CD14-positive monocyte (primary cell): Measurements from ENCODE around the gene PPM1F. TPM values are rescaled to one million over a fixed set of nuclear protein-coding genes. Genes with fewer than 3 reads are reported as not detected.

ENCODE experiments used
- DNase-seq, 3 donors: peaks; one replicate each; pipeline ENCODE4 v3.0.0-alpha.2; 2011 to 2022
- H2AFZ ChIP-seq: 2 replicates; pipeline ENCODE4 v1.6.0; 2012; ENCODE audit warnings: mild to moderate bottlenecking, low read depth, low read length, inconsistent platforms; ENCODE audit not compliant: insufficient read depth, poor library complexity, severe bottlenecking
- H3K27ac ChIP-seq, 2 donors: 1 replicate in 1 of 2; 2 replicates in 1 of 2; pipeline ENCODE4 v1.5.1; 2012 to 2013; ENCODE audit warnings: low read length in 2 of 2, control low read depth in 1 of 2, inconsistent platforms in 1 of 2, low read depth in 1 of 2, mild to moderate bottlenecking in 1 of 2
- H3K27me3 ChIP-seq, 2 donors: one replicate each; pipeline versions ENCODE4 v1.6.0 to v1.6.1; 2011 to 2013; ENCODE audit warnings: low read length in 2 of 2; ENCODE audit not compliant: control insufficient read depth in 2 of 2, insufficient read depth in 2 of 2
- H3K36me3 ChIP-seq, 2 donors: replicated peaks in 1 of 2; 1 replicate in 1 of 2; 2 replicates in 1 of 2; pipeline versions ENCODE4 v1.5.1 to v1.6.1; 2012 to 2013; ENCODE audit warnings: low read length in 2 of 2, control low read depth in 1 of 2, inconsistent platforms in 1 of 2, mild to moderate bottlenecking in 1 of 2; ENCODE audit not compliant: insufficient read depth in 2 of 2, control insufficient read depth in 1 of 2
- H3K4me1 ChIP-seq, 2 donors: 1 replicate in 1 of 2; 2 replicates in 1 of 2; pipeline versions ENCODE4 v1.5.1 to v1.6.1; 2012 to 2013; ENCODE audit warnings: low read length in 2 of 2, control low read depth in 1 of 2, inconsistent platforms in 1 of 2, mild to moderate bottlenecking in 1 of 2, moderate library complexity in 1 of 2; ENCODE audit not compliant: insufficient read depth in 2 of 2, control insufficient read depth in 1 of 2
- H3K4me2 ChIP-seq: replicated peaks from 2 replicates; pipeline ENCODE3; 2012; ENCODE audit warnings: low read length, moderate library complexity, mild to moderate bottlenecking; ENCODE audit not compliant: poor library complexity, severe bottlenecking; ENCODE audit errors: extremely low read depth
- H3K4me3 ChIP-seq, 3 experiments: fragments of 200-600 bp in 1 of 3; sonication (generic) in 1 of 3; replicated peaks in 1 of 3; 1 replicate in 2 of 3; 2 replicates in 1 of 3; pipeline ENCODE4 v1.5.1; 2011 to 2013; ENCODE audit warnings: low read length in 3 of 3, mild to moderate bottlenecking in 3 of 3, control low read depth in 2 of 3, low read depth in 2 of 3, inconsistent platforms in 1 of 3, moderate library complexity in 1 of 3
- H3K79me2 ChIP-seq: 2 replicates; pipeline ENCODE4 v1.6.0; 2012; ENCODE audit warnings: mild to moderate bottlenecking, control low read depth, inconsistent platforms, low read length, moderate library complexity; ENCODE audit not compliant: insufficient read depth
- H3K9ac ChIP-seq: 2 replicates; pipeline ENCODE4 v1.6.0; 2017; ENCODE audit warnings: low read length, mild to moderate bottlenecking; ENCODE audit not compliant: insufficient read depth, poor library complexity, severe bottlenecking
- H3K9me3 ChIP-seq, 2 donors: replicated peaks in 1 of 2; 1 replicate in 1 of 2; 2 replicates in 1 of 2; pipeline versions ENCODE4 v1.5.1 to v1.6.1; 2012 to 2013; ENCODE audit warnings: low read length in 2 of 2, control low read depth in 1 of 2; ENCODE audit not compliant: control insufficient read depth in 1 of 2, insufficient read depth in 1 of 2
- H4K20me1 ChIP-seq: 2 replicates; pipeline ENCODE4 v1.6.0; 2012; ENCODE audit warnings: mild to moderate bottlenecking, low read length, control low read depth, moderate library complexity; ENCODE audit not compliant: insufficient read depth
- H3K27ac Mint-ChIP-seq, 7 donors: one replicate each; pipeline ENCODE4 v1.8.0; 2020; ENCODE audit warnings: mild to moderate bottlenecking in 7 of 7, mixed read lengths in 7 of 7, moderate library complexity in 6 of 7, inconsistent platforms in 2 of 7
- H3K27me3 Mint-ChIP-seq, 3 donors: one replicate each; pipeline ENCODE4 v1.8.0; 2021 to 2022; ENCODE audit warnings: low read depth in 3 of 3, mild to moderate bottlenecking in 3 of 3, mixed read lengths in 3 of 3, moderate library complexity in 3 of 3, inconsistent platforms in 1 of 3
- H3K36me3 Mint-ChIP-seq, 2 donors: one replicate each; pipeline ENCODE4 v1.8.0; 2020; ENCODE audit warnings: mixed read lengths in 2 of 2, inconsistent platforms in 1 of 2, mild to moderate bottlenecking in 1 of 2
- H3K4me1 Mint-ChIP-seq: one replicate; pipeline ENCODE4 v1.8.0; 2020; ENCODE audit warnings: mild to moderate bottlenecking, mixed read lengths
- H3K4me3 Mint-ChIP-seq, 2 donors: one replicate each; pipeline ENCODE4 v1.8.0; 2020; ENCODE audit warnings: mild to moderate bottlenecking in 2 of 2, mixed read lengths in 2 of 2, moderate library complexity in 1 of 2
- H3K9me3 Mint-ChIP-seq, 7 donors: one replicate each; pipeline ENCODE4 v1.8.0; 2020 to 2022; ENCODE audit warnings: mixed read lengths in 7 of 7, mild to moderate bottlenecking in 6 of 7, moderate library complexity in 6 of 7, inconsistent platforms in 2 of 7
- WGBS: methylation state at CpG from one replicate; pipeline ENCODE4 v1.1.5; 2013; ENCODE audit warnings: missing lambda C conversion rate; ENCODE audit not compliant: insufficient coverage; 5-methylcytosine and 5-hydroxymethylcytosine counted together
- intact Hi-C, 2 donors: fragments of 100-400 bp; cut with micrococcal nuclease; formaldehyde crosslinking; loops; one replicate each; pipeline versions ENCODE4 v1.15.0 to v1.15.1; 2023
- polyA plus RNA-seq, 3 donors: library from polyadenylated mRNA; depleted of rRNA in 1 of 3; unstranded in 2 of 3; stranded (reverse) in 1 of 3; fragments of 300-500 nt in 2 of 3; fragments of >200 nt in 1 of 3; fragmentation: Illumina TruSeq in 2 of 3; gene quantifications; 1 replicate in 2 of 3; 2 replicates in 1 of 3; pipeline ENCODE4 v1.2.3, GENCODE V29; 2012 to 2021
- TF ChIP-seq, protein P1 (sequence below): fragments of 200-600 bp; IDR thresholded peaks from one replicate; pipeline ENCODE4 v1.8.0; 2022; ENCODE audit warnings: antibody characterized with exemption, mild to moderate bottlenecking

PPM1F gene
- polyA plus RNA-seq, 3 donors: 28.8 to 95.0 (median 37.2) TPM

DNA sequence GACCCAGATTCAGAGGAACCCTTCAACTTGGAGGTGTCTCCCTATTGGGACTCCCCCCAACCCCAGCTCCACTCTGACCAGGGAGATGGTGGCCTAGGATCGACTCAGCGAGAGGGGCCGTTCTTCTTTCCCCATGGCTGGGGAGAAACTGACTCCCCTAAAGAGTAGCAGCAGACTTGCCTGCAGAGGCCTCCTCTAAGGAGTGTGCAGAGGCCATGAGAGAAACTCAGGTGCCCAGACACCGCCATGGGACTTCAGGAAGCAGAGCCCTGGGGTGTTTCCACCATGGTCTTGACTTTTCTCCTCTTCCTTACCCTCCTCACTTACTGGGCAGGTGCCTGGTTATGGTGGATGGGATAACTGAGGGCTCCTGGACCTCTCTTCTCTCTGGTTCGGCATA lies 32.6 kb upstream of the PPM1F start:
- intact Hi-C loops: no loop called here
- Mint-ChIP-seq H3K4me1 (peaks cover 14% of the 10 kb centered on the region), H3K27ac (no peak overlapping the region), H3K36me3 (no peaks in the 10 kb centered on the region), H3K4me3 (no peak overlapping the region), H3K27me3 (peaks cover 0 to 6% (median 1%) of the 10 kb centered on the region in 3 donors), H3K9me3 (peaks cover 0 to 2% (median 0%) of the 10 kb centered on the region in 7 donors)
- H2AFZ ChIP-seq: peak overlapping the region; percentile 44
- TF ChIP-seq, protein P1, sequence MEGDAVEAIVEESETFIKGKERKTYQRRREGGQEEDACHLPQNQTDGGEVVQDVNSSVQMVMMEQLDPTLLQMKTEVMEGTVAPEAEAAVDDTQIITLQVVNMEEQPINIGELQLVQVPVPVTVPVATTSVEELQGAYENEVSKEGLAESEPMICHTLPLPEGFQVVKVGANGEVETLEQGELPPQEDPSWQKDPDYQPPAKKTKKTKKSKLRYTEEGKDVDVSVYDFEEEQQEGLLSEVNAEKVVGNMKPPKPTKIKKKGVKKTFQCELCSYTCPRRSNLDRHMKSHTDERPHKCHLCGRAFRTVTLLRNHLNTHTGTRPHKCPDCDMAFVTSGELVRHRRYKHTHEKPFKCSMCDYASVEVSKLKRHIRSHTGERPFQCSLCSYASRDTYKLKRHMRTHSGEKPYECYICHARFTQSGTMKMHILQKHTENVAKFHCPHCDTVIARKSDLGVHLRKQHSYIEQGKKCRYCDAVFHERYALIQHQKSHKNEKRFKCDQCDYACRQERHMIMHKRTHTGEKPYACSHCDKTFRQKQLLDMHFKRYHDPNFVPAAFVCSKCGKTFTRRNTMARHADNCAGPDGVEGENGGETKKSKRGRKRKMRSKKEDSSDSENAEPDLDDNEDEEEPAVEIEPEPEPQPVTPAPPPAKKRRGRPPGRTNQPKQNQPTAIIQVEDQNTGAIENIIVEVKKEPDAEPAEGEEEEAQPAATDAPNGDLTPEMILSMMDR: no peak
- DNase-seq: no peak
- H3K4me2 ChIP-seq: no peak overlapping the region
- peaks cover 6% of the 10 kb centered on the region for H4K20me1 ChIP-seq
- no peak overlapping the region for H3K9ac ChIP-seq
- no peaks in the 10 kb centered on the region for H3K9me3 ChIP-seq
- no peak overlapping the region for H3K4me3 ChIP-seq
- H3K4me1 ChIP-seq: peaks cover 11 to 14% of the 10 kb centered on the region in 2 donors
- H3K27ac ChIP-seq: no peak overlapping the region
- H3K79me2 ChIP-seq: peaks cover 25% of the 10 kb centered on the region
- no CpG with 5 or more reads among the region's 5 CpGs for WGBS
- peaks cover 0 to 4% of the 10 kb centered on the region in 2 donors for H3K36me3 ChIP-seq
- H3K27me3 ChIP-seq: no peaks in the 10 kb centered on the region

DNA sequence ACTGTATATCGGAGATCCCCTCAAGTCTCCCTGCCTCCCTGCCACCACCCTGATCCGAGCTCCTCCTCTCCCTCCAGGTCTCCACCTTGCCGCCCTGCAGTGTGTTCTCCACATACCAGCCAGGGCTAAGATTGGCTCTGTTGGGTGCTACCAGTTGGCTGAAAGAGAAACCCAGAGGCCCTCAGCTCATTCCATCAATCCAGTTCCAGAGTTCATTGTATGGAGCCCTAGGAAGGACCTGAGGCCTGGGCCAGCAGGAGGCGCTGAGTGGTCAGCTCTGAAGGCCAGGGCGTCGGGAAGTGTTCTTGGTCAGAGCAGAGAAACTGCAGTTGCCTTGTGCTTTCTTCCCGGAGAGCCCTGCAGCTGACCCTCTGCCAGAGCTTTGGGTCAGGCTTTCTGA lies 32.1 kb upstream of the PPM1F start:
- Histone ChIP-seq H3K27me3 (no peaks in the 10 kb centered on the region), H3K4me3 (no peak overlapping the region), H3K36me3 (peaks cover 2 to 7% of the 10 kb centered on the region in 2 donors), H4K20me1 (peaks cover 6% of the 10 kb centered on the region), H3K4me2 (no peak overlapping the region), H3K27ac (no peak overlapping the region), H2AFZ (peak overlapping the region; percentile 49), H3K4me1 (peaks cover 11 to 14% of the 10 kb centered on the region in 2 donors), H3K9ac (no peak overlapping the region), H3K79me2 (peaks cover 27% of the 10 kb centered on the region), H3K9me3 (no peaks in the 10 kb centered on the region)
- peak in 1 of 3 donors; percentile 5 for DNase-seq
- Mint-ChIP-seq H3K36me3 (peaks cover 0 to 3% of the 10 kb centered on the region in 2 donors), H3K4me1 (peaks cover 14% of the 10 kb centered on the region), H3K27me3 (peaks cover 0 to 6% (median 1%) of the 10 kb centered on the region in 3 donors), H3K27ac (peak overlapping the region in 2 of 7 donors; percentile 50 to 73), H3K4me3 (no peak overlapping the region), H3K9me3 (peaks cover 0 to 2% (median 0%) of the 10 kb centered on the region in 7 donors)
- intact Hi-C loops: no loop called here
- TF ChIP-seq, protein P1: peak; percentile 31
- WGBS: 76% methylated on average over 6 of the region's 7 CpGs
